ENCODE results near the gene CALHM4. TPM values are rescaled to one million over a fixed set of nuclear protein-coding genes. Genes with fewer than 3 reads are reported as not detected.
A peak's percentile ranks its signal among the peaks of the same experiment; 100 is the strongest.

The CALHM4 gene
- total and polyA plus RNA-seq, 2 of the 13 experiments (the other 11 are each of a cell fraction or from before 2014, with no cell fraction given), result not detected

GRCh38 chr6:116571683-116572000, 18.1 kb downstream of the CALHM4 start:
- WGBS (ENCODE audit: low lambda C conversion rate), result under 1% methylated on average over 11 of the region's 12 CpGs
- Histone ChIP-seq H3K27ac (ENCODE audit: extremely low read length, insufficient read depth, low read length) (peak overlapping the region; percentile 90), H3K27me3 (ENCODE audit: control insufficient read depth in 1 of 2, insufficient read depth in 2 of 2, low read length in 2 of 2) (no peaks in the 10 kb centered on the region; a peak in 1 of 5 replicates), H3K9ac (ENCODE audit: insufficient read depth, low read depth, low read length) (peak overlapping the region; percentile 91), H3K4me1 (ENCODE audit: insufficient read depth, low read length) (peaks cover 40% of the 10 kb centered on the region), H3K4me2 (ENCODE audit: low read depth, low read length) (peak overlapping the region; percentile 75), H3K4me3 (replicated peaks in 1 of 3; ENCODE audit: insufficient read depth in 1 of 3, low read depth in 2 of 3, low read length in 3 of 3) (peak overlapping the region; percentile 89 to 96 (median 92)), H2AFZ (ENCODE audit: low read length) (peak overlapping the region; percentile 70), H3K79me2 (ENCODE audit: insufficient read depth, low read length) (peaks cover 46% of the 10 kb centered on the region), H3K36me3 (replicated peaks in 1 of 2; ENCODE audit: control insufficient read depth in 1 of 2, insufficient read depth in 2 of 2, low read length in 2 of 2) (no peaks in the 10 kb centered on the region; a peak in 1 of 5 replicates), H3K9me3 (ENCODE audit: low read length) (no peaks in the 10 kb centered on the region), H4K20me1 (ENCODE audit: insufficient read depth, low read length) (no peaks in the 10 kb centered on the region)
- ChIA-PET POLR2A (interaction anchor here (0.7 to 3.3 kb wide), 13 partner anchors 9 to 318 kb away, joined by 3 to 15 read pairs (median 4); partner anchors contain the start of genes CALHM4, TSPYL1, TSPYL4 and ZUP1), CTCF (ENCODE audit: low intra/inter-chr PET ratio, low total read pairs) (interaction anchor here (0.7 kb wide), 1 partner anchor 55 kb away, joined by 3 read pairs; no protein-coding TSS in a partner anchor)
- intact Hi-C loops (cut with micrococcal nuclease; ENCODE audit: unreplicated experiment), result loop anchor here (2.0 to 5.0 kb wide), 4 partner anchors 59 to 294 kb away; partner anchors contain the start of genes KPNA5 and TSPYL1
- TSS peak; percentile 60 for BruUV-seq (replicated peaks)
- DNase-seq (ENCODE audit: low spot score) (no peak), FAIRE-seq (no peak), ATAC-seq (no peak)
- in situ Hi-C loops (cut with HindIII; ENCODE audit: extremely low pct_ligation_motif_present, low pct_unique_long_range_greater_than_20kb), result loop anchor here (5.0 kb wide), 1 partner anchor 81 kb away; no protein-coding TSS in a partner anchor
- no peak for TF ChIP-seq ZNF883 (CRISPR knock-in tag; IDR thresholded peaks at IDR 0.05; ENCODE audit: not compliant biosample characterization)
- 0 out of 2 replicates have a peak, but pooled peaks have one; percentile 3 for TF ChIP-seq ZFP82 (CRISPR knock-in tag; IDR thresholded peaks at IDR 0.05; ENCODE audit: borderline replicate concordance)
- no peak for TF ChIP-seq SUZ12 (IDR thresholded peaks at IDR 0.05; ENCODE audit: low read depth, low read length)
- TF ChIP-seq ASH2L (IDR thresholded peaks at IDR 0.05; ENCODE audit: insufficient read length, low read depth, low read length), result no peak
- TF ChIP-seq MATR3 (CRISPR knock-in tag; IDR thresholded peaks at IDR 0.05), result no peak
- TF ChIP-seq ZSCAN30 (CRISPR knock-in tag; IDR thresholded peaks at IDR 0.05), result 0 out of 2 replicates have a peak, but pooled peaks have one; percentile 21
- TF ChIP-seq ZSCAN9 (CRISPR knock-in tag; IDR thresholded peaks at IDR 0.05; ENCODE audit: borderline replicate concordance), result no peak; the same call in 1 of the 2 replicates
- TF ChIP-seq ATF5 (CRISPR knock-in tag; IDR thresholded peaks at IDR 0.05; ENCODE audit: low read depth), result no peak
- no peak for TF ChIP-seq ZNF646 (CRISPR knock-in tag; IDR thresholded peaks at IDR 0.05)
- TF ChIP-seq ZNF414 (CRISPR knock-in tag; IDR thresholded peaks at IDR 0.05), result peak; percentile 18; the same call in 1 of the 2 replicates
- no peak for TF ChIP-seq ZNF18 (CRISPR knock-in tag; IDR thresholded peaks at IDR 0.05; ENCODE audit: insufficient replicate concordance)
- TF ChIP-seq ZNF792 (CRISPR knock-in tag; IDR thresholded peaks at IDR 0.05), result no peak; the same call in 1 of the 2 replicates
- no peak for TF ChIP-seq ZNF674 (CRISPR knock-in tag; IDR thresholded peaks at IDR 0.05; ENCODE audit: low read depth)
- TF ChIP-seq HDAC1 (CRISPR knock-in tag; IDR thresholded peaks at IDR 0.05), result no peak
- TF ChIP-seq DNMT3B (CRISPR knock-in tag; conservative IDR thresholded peaks at IDR 0.05), result no peak
- no peak for TF ChIP-seq HNRNPL (IDR thresholded peaks at IDR 0.05; ENCODE audit: low read depth, low read length)
